Stimulated activated CD4-positive, alpha-beta T cell treated with anti-CD3 and anti-CD28 coated beads, Interleukin-2, amount 100 ng/mL, for 24 hours (primary cell): ENCODE results near the gene DRC1.

Experiments
- DNase-seq, 2 donors: peaks; one replicate each; pipeline ENCODE4 v3.0.0-alpha.2; 2020

Gene DRC1

GRCh38 chr2:26400723-26401122 is 997 bp upstream of the DRC1 start:
- DNase-seq: no peak

GRCh38 chr2:26407526-26407925 is 5.8 kb downstream of the DRC1 start:
- DNase-seq: no peak

DNA sequence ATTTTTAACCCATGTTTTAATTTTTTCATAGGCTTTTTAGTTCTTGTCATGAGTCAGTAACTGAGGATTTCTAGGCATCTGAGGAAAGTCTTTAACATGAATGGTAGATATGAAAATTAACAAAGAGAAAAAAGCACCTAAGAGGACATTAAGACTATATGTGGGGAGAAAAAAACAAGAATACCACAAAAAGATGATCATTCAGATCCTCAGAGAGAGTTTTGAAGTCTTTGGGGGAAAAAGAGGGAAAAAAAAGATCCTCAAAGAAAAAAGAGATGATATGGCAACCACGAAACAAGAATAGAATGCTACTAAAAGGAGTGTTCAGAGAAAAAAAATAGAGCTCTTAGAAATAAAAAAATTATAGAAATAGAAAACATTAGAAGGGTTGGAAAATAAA is 8.1 kb downstream of the DRC1 start:
- no peak for DNase-seq

GRCh38 chr2:26410764-26411243 is 9.1 kb downstream of the DRC1 start:
- DNase-seq: no peak

DNA sequence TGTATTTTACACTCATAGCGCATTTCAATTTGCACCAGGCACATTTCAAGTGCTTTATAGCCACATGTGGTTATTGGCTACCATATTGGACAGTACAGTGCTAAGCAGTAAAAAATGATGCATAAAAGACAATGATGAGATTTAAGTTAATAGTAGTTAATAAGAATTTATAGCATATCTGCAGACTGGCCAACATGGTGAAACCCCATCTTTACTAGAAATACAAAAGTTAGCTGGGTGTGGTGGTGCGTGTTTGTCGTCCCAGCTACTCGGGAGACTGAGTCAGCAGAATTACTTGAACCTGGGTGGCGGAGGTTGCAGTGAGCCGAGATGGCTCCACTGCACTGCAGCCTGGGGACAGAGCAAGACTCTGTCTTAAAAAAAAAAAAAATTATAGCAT is 9.7 kb downstream of the DRC1 start:
- DNase-seq: no peak

GRCh38 chr2:26412091-26412673 is 10.5 kb downstream of the DRC1 start:
- DNase-seq: no peak

DNA sequence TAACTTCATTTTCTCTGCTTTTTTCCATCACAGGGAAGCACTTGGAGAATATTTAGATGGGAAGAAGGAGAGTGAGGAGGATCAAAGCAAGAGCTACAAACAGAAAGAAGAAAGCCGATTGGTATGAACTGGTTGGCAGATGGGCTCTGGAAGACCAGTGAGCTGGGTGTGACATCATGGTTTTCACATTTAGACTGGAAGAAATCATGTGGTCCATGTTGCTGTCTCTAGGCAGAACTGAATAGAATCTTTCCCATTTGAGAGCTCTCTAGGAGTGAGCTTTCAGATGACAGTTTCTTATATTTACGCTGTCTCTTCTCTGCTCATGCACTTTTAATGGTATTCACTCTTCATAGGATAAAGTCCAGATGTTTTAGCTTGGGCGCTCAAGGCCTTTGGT is 12.6 kb downstream of the DRC1 start:
- DNase-seq: no peak

- DNase-seq: no peak
These were observed 20.2 kb downstream of the DRC1 start for GRCh38 chr2:26421961-26422360.

DNA sequence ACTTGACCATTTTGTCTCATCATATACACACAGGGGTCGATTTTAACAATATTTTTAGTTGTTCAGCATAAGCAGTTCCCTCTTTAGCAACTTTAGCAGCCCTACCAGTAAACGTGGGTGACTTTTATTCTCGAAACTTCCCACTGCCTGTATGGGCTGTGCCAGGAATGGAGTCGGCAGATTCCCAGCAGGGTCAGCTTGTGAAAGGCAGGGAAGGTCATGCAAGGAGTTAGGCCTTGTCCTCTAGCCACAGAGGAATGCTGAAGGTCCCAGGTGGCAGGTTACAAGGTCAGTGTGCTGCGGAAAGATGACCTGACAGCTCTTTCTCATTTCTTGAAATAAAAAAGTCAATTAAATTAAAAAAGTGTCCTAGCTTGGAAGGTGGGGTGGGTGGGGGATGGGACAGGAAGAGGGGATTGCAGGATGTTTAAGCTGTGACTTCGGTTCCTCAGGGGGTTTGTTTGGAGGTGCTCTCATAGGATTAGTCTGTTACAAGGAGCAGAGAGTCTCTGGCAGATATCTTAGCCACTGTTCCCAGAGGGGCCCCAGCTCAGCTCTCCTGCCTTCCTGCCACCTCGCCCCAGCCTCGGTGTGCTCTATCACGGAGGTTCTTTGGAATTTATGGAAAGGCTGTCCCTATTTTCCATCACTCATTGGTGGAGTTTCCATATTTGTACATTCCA is 21.4 kb downstream of the DRC1 start:
- DNase-seq: no peak

- no peak for DNase-seq
These were observed 22.0 kb downstream of the DRC1 start for GRCh38 chr2:26423750-26424149.

GRCh38 chr2:26424221-26424620 is 22.5 kb downstream of the DRC1 start:
- no peak for DNase-seq

GRCh38 chr2:26428846-26429245 is 27.1 kb downstream of the DRC1 start:
- no peak for DNase-seq

GRCh38 chr2:26429779-26430578 is 28.3 kb downstream of the DRC1 start:
- no peak for DNase-seq

DNA sequence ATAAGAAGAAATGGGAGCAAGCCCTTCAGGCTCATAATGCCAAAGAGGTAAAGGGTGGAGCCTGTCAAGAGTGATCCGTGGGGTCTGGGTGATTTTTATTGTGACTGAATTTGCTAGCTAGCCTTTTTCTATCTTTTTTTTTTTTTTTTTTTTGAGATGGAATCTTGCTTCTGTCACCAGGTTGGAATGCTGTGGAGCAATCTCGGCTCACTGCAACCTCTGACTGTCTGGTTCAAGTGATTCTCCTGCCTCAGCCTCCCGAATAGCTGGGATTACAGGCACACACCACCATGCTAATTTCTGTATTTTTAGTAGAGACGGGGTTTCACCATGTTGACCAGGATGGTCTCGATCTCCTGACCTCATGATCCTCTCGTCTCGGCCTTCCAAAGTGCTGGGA is 29.1 kb downstream of the DRC1 start:
- no peak for DNase-seq

- no peak for DNase-seq
These were observed 30.6 kb downstream of the DRC1 start for GRCh38 chr2:26432363-26432762.

DNA sequence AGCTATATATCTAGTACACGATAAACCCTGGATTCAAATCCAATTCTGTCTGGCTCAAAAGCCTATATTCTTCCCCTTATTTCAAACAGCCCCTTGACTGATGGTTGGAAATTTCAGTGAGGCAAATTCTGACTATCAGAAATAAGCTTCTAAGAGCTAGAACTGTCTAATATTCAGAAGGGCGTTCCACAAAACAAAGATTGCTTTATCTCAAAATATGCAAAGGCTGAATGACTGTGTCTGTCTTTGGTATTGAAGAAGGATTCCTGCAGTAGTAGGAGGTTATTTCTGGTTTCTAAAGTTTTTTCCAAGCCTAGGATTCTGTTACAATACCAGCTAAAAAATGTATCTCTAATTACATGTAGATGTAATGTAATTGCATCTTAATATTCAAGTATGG is 31.1 kb downstream of the DRC1 start:
- no peak for DNase-seq

GRCh38 chr2:26435106-26435505 is 33.4 kb downstream of the DRC1 start:
- DNase-seq: no peak

DNA sequence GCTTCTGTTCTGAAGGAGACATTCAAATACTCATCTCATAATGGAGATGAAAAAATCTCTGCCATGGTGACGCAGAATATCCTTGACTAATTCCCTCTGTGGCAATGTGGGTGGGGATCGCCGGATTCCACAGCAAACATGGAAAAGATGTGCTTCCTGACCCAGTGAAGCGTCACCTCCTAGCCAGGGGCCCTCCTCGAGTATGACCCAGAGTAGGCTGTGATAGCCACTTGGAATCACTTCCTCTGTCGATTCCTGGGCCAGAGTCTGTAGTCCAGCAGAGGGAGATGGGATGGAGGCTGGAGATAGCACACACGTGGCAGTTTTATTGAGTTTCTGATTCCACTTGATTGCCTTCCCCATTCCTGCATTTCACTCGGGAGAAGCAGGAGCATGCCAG is 36.8 kb downstream of the DRC1 start:
- no peak for DNase-seq

DNA sequence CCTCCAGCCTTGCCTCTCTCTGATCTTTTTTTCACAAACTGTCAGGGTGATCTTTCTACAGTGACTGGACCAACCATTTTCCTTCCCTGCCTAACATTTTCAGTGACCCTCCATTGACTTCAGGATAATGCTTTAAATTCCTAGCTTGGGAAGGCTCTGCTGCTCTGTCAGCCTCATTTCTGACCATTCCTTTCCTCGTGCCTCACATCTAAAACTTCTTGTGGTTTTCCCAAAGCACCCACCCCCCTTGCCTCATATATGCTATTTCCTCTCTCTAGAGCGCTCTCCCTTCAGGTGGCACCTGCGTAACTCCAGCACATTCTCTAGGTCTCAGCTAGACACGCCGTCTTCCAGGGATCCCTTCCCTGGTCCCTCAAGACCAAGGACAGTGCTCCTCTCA is 37.2 kb downstream of the DRC1 start:
- no peak for DNase-seq

GRCh38 chr2:26442301-26442700 is 40.6 kb downstream of the DRC1 start:
- DNase-seq: no peak

DNA sequence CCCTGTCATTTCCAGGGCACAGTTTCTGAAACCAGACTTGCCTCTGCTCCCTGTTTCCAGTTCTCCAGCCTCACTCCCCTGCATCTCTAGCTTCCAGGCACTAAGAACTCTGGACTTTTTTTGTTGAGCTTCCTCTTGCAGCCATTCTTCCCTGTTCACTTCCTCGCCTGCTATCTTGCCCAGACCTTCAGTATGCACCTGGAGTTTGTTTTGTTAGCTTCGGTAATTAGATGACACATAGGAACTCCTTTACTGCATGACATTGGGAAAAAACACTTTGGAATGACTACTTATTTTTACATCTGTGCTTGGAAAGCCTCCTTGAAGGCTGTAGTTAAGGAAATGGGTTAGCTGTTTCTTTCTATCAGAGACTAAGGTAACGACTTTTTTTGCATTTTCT is 41.0 kb downstream of the DRC1 start:
- no peak for DNase-seq

- no peak for DNase-seq
These were observed 42.5 kb downstream of the DRC1 start for GRCh38 chr2:26444236-26444635.

DNA sequence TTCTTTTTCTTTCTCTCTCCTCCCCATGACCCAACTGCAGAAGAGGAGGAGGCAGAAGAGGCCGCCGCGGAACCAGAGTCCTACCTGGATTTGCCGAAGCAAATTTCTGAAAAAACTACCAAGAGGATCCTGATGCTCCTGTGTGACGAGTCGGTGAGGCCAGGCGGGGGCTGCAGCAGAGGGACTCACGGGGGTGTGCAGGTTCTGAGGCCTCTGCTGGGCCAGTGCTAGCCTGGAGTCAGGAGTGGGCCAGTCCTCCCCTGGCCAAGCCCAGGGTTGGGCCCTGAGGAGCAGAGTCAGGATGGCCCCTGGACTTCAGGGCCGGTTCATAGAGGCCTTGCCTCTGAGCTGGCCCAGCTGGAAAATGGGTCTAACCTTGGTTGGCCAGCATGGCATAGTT is 46.9 kb downstream of the DRC1 start:
- DNase-seq: no peak
